GM12801 (cell line): ENCODE data around the gene MAP4K3.

Source experiments
- TF ChIP-seq, protein P1 (sequence below): IDR thresholded peaks from one replicate; pipeline ENCODE4 v1.5.1; 2011; ENCODE audit warnings: control low read depth; ENCODE audit not compliant: insufficient read length; ENCODE audit errors: extremely low read depth

MAP4K3 gene

DNA sequence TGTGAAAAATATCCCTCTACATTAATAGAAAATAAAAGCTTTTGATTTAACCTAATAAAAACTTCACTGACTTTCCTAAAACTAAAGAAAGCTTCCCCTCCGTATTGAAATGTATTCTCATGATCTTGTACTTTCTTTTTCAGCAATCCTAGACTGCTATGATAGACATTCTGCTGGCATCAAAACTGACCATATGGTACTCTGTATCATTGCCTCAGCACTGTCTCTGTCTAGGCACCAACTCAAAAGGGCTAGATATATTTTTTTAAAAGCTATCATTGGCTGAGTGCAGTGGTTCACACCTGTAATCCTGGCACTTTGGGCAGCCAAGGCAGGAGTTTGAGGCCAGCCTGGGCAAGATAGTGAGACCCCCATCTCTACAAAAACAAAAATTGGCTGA is 226.2 kb downstream of the MAP4K3 start:
- TF ChIP-seq, protein P1, sequence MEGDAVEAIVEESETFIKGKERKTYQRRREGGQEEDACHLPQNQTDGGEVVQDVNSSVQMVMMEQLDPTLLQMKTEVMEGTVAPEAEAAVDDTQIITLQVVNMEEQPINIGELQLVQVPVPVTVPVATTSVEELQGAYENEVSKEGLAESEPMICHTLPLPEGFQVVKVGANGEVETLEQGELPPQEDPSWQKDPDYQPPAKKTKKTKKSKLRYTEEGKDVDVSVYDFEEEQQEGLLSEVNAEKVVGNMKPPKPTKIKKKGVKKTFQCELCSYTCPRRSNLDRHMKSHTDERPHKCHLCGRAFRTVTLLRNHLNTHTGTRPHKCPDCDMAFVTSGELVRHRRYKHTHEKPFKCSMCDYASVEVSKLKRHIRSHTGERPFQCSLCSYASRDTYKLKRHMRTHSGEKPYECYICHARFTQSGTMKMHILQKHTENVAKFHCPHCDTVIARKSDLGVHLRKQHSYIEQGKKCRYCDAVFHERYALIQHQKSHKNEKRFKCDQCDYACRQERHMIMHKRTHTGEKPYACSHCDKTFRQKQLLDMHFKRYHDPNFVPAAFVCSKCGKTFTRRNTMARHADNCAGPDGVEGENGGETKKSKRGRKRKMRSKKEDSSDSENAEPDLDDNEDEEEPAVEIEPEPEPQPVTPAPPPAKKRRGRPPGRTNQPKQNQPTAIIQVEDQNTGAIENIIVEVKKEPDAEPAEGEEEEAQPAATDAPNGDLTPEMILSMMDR = no peak

DNA sequence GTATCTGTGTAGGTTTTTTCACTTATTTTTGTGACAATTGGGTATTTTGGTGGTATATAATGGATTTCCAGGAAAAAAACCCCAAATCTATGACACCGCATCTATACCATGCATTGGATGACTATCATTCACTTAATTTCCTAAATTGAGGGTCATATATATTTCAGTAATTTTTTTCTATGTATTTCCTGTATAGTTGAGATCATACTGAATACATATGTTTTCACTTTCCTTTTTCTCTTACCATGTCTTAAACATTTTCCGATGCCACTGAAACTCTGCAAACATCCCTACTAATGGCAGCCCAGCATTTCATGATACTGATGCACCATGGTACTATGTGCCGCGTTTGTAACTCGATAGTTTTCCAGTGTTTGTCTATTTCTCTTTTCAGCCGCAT is 233.7 kb downstream of the MAP4K3 start:
- TF ChIP-seq, protein P1 = no peak

DNA sequence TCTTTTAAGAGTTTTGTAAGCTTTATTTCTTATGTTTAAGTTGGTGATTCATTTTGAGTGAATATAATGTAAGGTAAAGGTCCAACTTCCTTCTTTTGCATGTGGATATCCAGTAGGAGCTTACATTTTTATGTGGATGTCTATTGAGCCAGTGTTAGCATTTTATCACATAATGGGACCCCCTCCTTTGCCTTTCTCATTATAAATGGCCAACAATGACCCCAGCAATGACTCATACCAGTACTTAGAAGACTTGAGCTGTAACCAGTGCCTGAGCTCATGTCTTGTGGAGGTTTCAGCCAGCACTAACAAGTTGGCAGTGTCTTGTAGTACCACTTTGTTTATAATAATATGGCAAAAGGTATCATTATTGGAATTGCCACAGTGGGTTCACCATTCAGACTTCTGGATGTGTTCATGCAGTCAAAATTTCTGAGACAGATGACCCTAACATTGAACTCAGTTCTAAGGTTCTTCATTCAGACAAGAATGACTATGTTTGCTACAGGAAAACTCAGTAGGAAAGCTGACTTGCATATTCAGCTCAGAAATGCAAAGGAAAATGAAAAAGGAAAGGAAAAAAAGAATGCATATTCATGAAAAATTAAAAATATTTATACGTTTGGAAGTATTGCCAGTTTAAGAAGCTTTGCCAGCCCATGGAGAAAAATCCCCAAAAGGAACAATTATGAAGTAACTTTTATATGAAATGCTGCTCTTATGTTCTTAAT is 234.3 kb downstream of the MAP4K3 start:
- TF ChIP-seq, protein P1 = no peak
